Neuronal stem cell (in vitro differentiated cells): ENCODE data around the gene STX18.

Experiments
- DNase-seq: peaks from one replicate; pipeline ENCODE4 v3.0.0-alpha.2; 2013; ENCODE audit warnings: low spot score
- H2AFZ ChIP-seq: one replicate; pipeline ENCODE4 v1.6.1; 2013; ENCODE audit warnings: mild to moderate bottlenecking, low read length, inconsistent platforms
- H2AK5ac ChIP-seq: 2 replicates; pipeline ENCODE4 v1.6.1; 2013; ENCODE audit warnings: low read depth, mild to moderate bottlenecking, inconsistent platforms, low read length, moderate library complexity, mixed read lengths
- H2BK120ac ChIP-seq: 2 replicates; pipeline ENCODE4 v1.6.1; 2013; ENCODE audit warnings: low read depth, mild to moderate bottlenecking, inconsistent platforms, low read length, moderate library complexity, mixed read lengths
- H2BK12ac ChIP-seq: one replicate; pipeline ENCODE4 v1.6.1; 2013; ENCODE audit warnings: low read length, inconsistent platforms
- H2BK15ac ChIP-seq: 2 replicates; pipeline ENCODE4 v1.6.1; 2013; ENCODE audit warnings: mild to moderate bottlenecking, low read length, inconsistent platforms, mixed read lengths
- H2BK5ac ChIP-seq: one replicate; pipeline ENCODE4 v1.6.1; 2013; ENCODE audit warnings: inconsistent platforms, mild to moderate bottlenecking, low read length, moderate library complexity
- H3K14ac ChIP-seq: one replicate; pipeline ENCODE4 v1.6.1; 2013; ENCODE audit warnings: low read length, inconsistent platforms
- H3K18ac ChIP-seq: 2 replicates; pipeline ENCODE4 v1.6.1; 2013; ENCODE audit warnings: low read length, inconsistent platforms
- H3K23ac ChIP-seq: 2 replicates; pipeline ENCODE4 v1.6.1; 2013; ENCODE audit warnings: low read depth, mild to moderate bottlenecking, mixed read lengths, low read length, inconsistent platforms; ENCODE audit not compliant: poor library complexity
- H3K27ac ChIP-seq: replicated peaks from 3 replicates; pipeline ENCODE4 v1.5.1; 2013; ENCODE audit warnings: low read length, inconsistent platforms
- H3K27me3 ChIP-seq, 3 experiments: 2 replicates each; pipeline ENCODE4 v1.6.1; 2013; ENCODE audit warnings: low read length in 3 of 3, mild to moderate bottlenecking in 2 of 3, inconsistent platforms in 1 of 3, low read depth in 1 of 3, mixed read lengths in 1 of 3, moderate library complexity in 1 of 3; ENCODE audit not compliant: control insufficient read depth in 3 of 3, insufficient read depth in 3 of 3
- H3K36me3 ChIP-seq, 2 donors: replicated peaks in 1 of 2; 2 replicates each; pipeline ENCODE4 v1.6.1; 2013; ENCODE audit warnings: low read length in 2 of 2; ENCODE audit not compliant: control insufficient read depth in 2 of 2, insufficient read depth in 2 of 2
- H3K4ac ChIP-seq: 2 replicates; pipeline ENCODE4 v1.6.1; 2013; ENCODE audit warnings: inconsistent platforms, mild to moderate bottlenecking, low read length, moderate library complexity
- H3K4me1 ChIP-seq, 2 donors: 1 replicate in 1 of 2; 2 replicates in 1 of 2; pipeline ENCODE4 v1.6.1; 2013; ENCODE audit warnings: low read length in 2 of 2, low read depth in 1 of 2; ENCODE audit not compliant: control insufficient read depth in 2 of 2, insufficient read depth in 1 of 2
- H3K4me2 ChIP-seq: one replicate; pipeline ENCODE4 v1.6.1; 2013; ENCODE audit warnings: mild to moderate bottlenecking, low read length, inconsistent platforms; ENCODE audit not compliant: insufficient read depth, poor library complexity, severe bottlenecking
- H3K4me3 ChIP-seq, 2 donors: 2 replicates each; pipeline ENCODE4 v1.5.1; 2013; ENCODE audit warnings: low read length in 2 of 2, mild to moderate bottlenecking in 2 of 2, inconsistent platforms in 1 of 2, moderate library complexity in 1 of 2
- H3K79me1 ChIP-seq: one replicate; pipeline ENCODE4 v1.6.1; 2013; ENCODE audit warnings: low read depth, mild to moderate bottlenecking, inconsistent platforms, low read length, moderate library complexity
- H3K9ac ChIP-seq: one replicate; pipeline ENCODE4 v1.6.1; 2013; ENCODE audit warnings: mild to moderate bottlenecking, low read depth, low read length, inconsistent platforms; ENCODE audit not compliant: poor library complexity
- H3K9me3 ChIP-seq, 2 donors: replicated peaks in 1 of 2; 2 replicates each; pipeline versions ENCODE3 to v1.6.1; 2013; ENCODE audit warnings: low read length in 2 of 2, mild to moderate bottlenecking in 2 of 2, inconsistent platforms in 1 of 2, low read depth in 1 of 2, mixed read lengths in 1 of 2, moderate library complexity in 1 of 2; ENCODE audit not compliant: control insufficient read depth in 2 of 2, insufficient read depth in 1 of 2
- H4K8ac ChIP-seq: one replicate; pipeline ENCODE4 v1.6.1; 2013; ENCODE audit warnings: low read depth, mild to moderate bottlenecking, inconsistent platforms, low read length, moderate library complexity
- H4K91ac ChIP-seq: one replicate; pipeline ENCODE4 v1.6.1; 2013; ENCODE audit warnings: low read length, low read depth, mild to moderate bottlenecking, inconsistent platforms; ENCODE audit not compliant: poor library complexity
- WGBS, 2 donors: extraction: QIAGEN DNeasy Blood & Tissue Kit; methylation state at CpG; one replicate each; pipeline ENCODE4 v1.1.7; 2013; ENCODE audit warnings: missing lambda C conversion rate in 2 of 2, mixed read lengths in 1 of 2; ENCODE audit not compliant: insufficient read length in 2 of 2, insufficient replicate concordance in 1 of 2; ENCODE audit errors: extremely low coverage in 2 of 2; 5-methylcytosine and 5-hydroxymethylcytosine counted together

Gene STX18

DNA sequence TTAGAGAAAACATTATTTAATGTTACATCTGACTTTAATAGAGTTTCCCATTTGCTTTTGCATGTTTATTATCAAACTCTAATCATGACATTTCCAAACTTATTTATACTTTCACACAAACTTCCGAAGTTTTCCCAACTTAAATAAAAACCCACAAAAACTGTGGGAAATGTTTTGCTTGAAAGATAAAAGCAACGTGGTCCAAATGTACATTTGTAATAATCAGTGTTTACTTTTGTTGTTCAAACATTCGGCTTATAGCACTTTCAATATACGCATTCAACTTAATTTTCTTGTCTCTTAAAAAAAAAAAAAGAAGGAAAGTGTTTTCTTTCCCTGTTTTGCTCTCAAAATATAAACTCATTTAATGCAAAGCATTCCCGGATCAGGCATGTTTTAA lies 51.0 kb downstream of the STX18 start:
- no peak overlapping the region for H3K23ac ChIP-seq
- H4K8ac ChIP-seq = no peak overlapping the region
- no peak overlapping the region for H3K9ac ChIP-seq
- H3K18ac ChIP-seq = no peak overlapping the region
- H3K4me2 ChIP-seq = no peak overlapping the region
- H3K36me3 ChIP-seq = no peaks in the 10 kb centered on the region
- H2BK120ac ChIP-seq = no peak overlapping the region
- WGBS, 2 donors = 100% methylated on average over 1 of the region's 5 CpGs
- no peak overlapping the region for H2BK12ac ChIP-seq
- H3K27me3 ChIP-seq = no peaks in the 10 kb centered on the region
- H2BK5ac ChIP-seq = no peak overlapping the region
- no peaks in the 10 kb centered on the region for H3K79me1 ChIP-seq
- H3K4me1 ChIP-seq = peaks cover 0 to 9% of the 10 kb centered on the region in 2 donors
- no peak overlapping the region for H3K14ac ChIP-seq
- H3K4ac ChIP-seq = no peak overlapping the region
- no peak overlapping the region for H4K91ac ChIP-seq
- no peak overlapping the region for H3K4me3 ChIP-seq
- H2BK15ac ChIP-seq = no peak overlapping the region
- no peaks in the 10 kb centered on the region for H3K9me3 ChIP-seq
- no peak overlapping the region for H2AFZ ChIP-seq
- no peak overlapping the region for H2AK5ac ChIP-seq
- DNase-seq = no peak
- no peak overlapping the region for H3K27ac ChIP-seq

DNA sequence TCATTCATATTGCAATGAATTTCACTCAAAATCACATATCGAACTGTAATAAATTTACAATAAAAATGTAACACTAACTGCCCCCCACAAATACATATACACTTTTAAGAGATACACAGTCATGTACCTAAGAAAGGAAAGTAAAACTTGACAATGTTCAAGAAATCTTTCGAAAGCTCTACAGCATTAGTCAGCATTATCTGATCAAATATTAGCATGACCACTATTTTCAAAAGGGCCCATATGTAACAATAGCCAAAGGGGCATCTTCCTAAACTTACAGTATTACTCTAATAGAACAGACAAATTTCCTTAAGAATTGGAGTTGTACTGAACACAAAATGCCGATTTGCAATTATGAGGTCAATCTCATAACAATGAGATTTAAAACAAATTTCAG lies 51.8 kb downstream of the STX18 start:
- no peak overlapping the region for H3K27ac ChIP-seq
- H3K9me3 ChIP-seq = no peaks in the 10 kb centered on the region
- no peak overlapping the region for H3K23ac ChIP-seq
- no peak overlapping the region for H2BK120ac ChIP-seq
- no peak overlapping the region for H2AFZ ChIP-seq
- no peak overlapping the region for H3K4me3 ChIP-seq
- no peak for DNase-seq
- no peak overlapping the region for H4K91ac ChIP-seq
- no peak overlapping the region for H3K9ac ChIP-seq
- H3K79me1 ChIP-seq = no peaks in the 10 kb centered on the region
- no peaks in the 10 kb centered on the region for H3K27me3 ChIP-seq
- H3K14ac ChIP-seq = no peak overlapping the region
- no peak overlapping the region for H4K8ac ChIP-seq
- no peak overlapping the region for H2BK5ac ChIP-seq
- H2BK15ac ChIP-seq = no peak overlapping the region
- H3K4me1 ChIP-seq = peaks cover 0 to 9% of the 10 kb centered on the region in 2 donors
- H3K4me2 ChIP-seq = no peak overlapping the region
- H3K4ac ChIP-seq = no peak overlapping the region
- H3K18ac ChIP-seq = no peak overlapping the region
- no peak overlapping the region for H2AK5ac ChIP-seq
- H3K36me3 ChIP-seq = no peaks in the 10 kb centered on the region
- no peak overlapping the region for H2BK12ac ChIP-seq
- 100% methylated on average over 1 of the region's 3 CpGs for WGBS, 2 donors

DNA sequence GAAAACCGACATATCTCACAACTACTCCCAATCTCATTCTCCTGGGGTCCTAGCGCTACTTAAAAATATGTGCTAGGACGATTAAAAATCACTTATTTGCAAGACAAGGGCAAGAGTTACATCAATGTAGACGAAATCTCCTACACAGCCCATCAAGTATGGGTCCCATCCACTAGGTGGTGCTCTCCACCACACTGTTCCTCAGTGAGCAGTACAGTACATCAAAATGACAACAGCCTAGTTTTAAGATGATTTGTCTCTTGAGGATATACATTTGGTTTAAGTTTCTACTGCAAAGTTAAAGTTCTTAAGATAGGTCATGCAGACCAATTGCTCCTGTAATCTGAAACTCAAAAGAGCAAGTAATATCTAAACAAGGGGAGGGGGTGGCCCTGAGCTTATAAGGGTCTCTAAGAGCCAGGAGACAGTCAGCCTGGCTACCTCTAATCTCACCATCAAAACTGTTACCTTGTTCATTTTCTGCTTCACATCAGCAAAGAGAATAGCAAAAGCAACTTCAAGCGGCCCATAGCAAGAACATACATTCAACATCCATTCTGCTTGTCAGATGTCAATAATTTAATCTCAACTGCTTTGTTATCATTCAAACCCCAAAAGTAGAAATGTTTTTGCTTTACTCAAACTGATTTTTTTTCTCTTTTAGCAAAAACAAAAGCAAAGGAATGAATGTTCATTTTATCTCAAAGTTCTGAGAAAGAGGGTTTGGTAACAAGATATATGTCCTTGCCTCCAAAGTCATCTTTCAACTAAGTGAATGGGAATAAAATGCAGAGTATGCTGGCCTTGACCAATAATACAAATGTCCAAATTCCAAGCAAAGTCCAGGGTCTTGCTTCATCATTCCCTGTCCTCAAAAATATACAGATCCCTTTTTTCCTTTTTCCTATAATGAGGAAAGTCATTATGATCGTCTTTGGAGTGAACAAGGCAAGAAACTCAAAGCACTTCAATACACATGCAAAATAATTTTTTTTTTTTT lies 53.1 kb downstream of the STX18 start:
- no peaks in the 10 kb centered on the region for H3K27me3 ChIP-seq
- no peak overlapping the region for H2AFZ ChIP-seq
- no peak overlapping the region for H3K23ac ChIP-seq
- H3K79me1 ChIP-seq = no peaks in the 10 kb centered on the region
- no peak overlapping the region for H2BK120ac ChIP-seq
- no peak overlapping the region for H3K4me3 ChIP-seq
- no peaks in the 10 kb centered on the region for H3K36me3 ChIP-seq
- no peak overlapping the region for H3K27ac ChIP-seq
- no peak overlapping the region for H3K4me2 ChIP-seq
- H2BK15ac ChIP-seq = no peak overlapping the region
- H3K9me3 ChIP-seq = no peaks in the 10 kb centered on the region
- no peak overlapping the region for H2AK5ac ChIP-seq
- no peak overlapping the region for H2BK12ac ChIP-seq
- H3K18ac ChIP-seq = no peak overlapping the region
- no peak overlapping the region for H3K14ac ChIP-seq
- H4K91ac ChIP-seq = no peak overlapping the region
- H2BK5ac ChIP-seq = no peak overlapping the region
- H4K8ac ChIP-seq = no peak overlapping the region
- H3K4me1 ChIP-seq = peaks cover 2 to 9% of the 10 kb centered on the region in 2 donors
- no peak overlapping the region for H3K4ac ChIP-seq
- no peak overlapping the region for H3K9ac ChIP-seq
- DNase-seq = peak; percentile 57
- WGBS, 2 donors = no CpG with 5 or more reads among the region's 6 CpGs

DNA sequence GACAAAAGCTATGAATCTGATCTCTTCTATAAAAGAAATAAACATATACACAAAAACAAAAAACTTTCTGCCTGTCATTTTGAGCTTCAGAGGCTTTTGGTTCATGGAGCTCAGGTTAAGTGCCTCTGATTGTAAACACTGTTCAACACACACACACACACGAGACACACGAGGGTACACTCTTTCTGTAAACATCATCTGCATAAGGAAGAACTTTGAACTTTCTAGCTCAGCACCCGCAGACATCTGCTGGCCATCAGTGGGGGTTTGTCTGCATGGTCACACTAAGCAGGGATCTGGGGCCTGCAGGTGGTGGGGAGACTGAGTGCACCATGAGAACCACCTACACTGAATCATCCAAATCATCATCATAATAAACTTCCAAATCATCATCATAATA lies 54.9 kb downstream of the STX18 start:
- Histone ChIP-seq H3K9ac (no peak overlapping the region), H2BK15ac (no peak overlapping the region), H3K23ac (no peak overlapping the region), H3K4ac (no peak overlapping the region), H2BK5ac (no peak overlapping the region), H3K18ac (no peak overlapping the region), H3K79me1 (no peaks in the 10 kb centered on the region), H3K4me3 (peak overlapping the region in 1 of 2 donors; percentile 4), H3K27me3 (no peaks in the 10 kb centered on the region), H3K9me3 (no peaks in the 10 kb centered on the region), H3K14ac (no peak overlapping the region), H3K36me3 (no peaks in the 10 kb centered on the region), H2AFZ (no peak overlapping the region), H3K4me2 (no peak overlapping the region), H4K91ac (no peak overlapping the region), H2AK5ac (no peak overlapping the region), H2BK120ac (no peak overlapping the region), H4K8ac (no peak overlapping the region), H3K27ac (no peak overlapping the region), H2BK12ac (no peak overlapping the region), H3K4me1 (peaks cover 2% of the 10 kb centered on the region in 2 donors)
- DNase-seq = no peak
- no CpG with 5 or more reads among the region's 3 CpGs for WGBS, 2 donors
